Middle frontal gyrus (tissue), 1 donor: ENCODE results near the gene BBS2.
A peak's percentile ranks its signal among the peaks of the same experiment; 100 is the strongest.
"Not testable (repeated sequence)": the region's sequence is repeated elsewhere in the genome, so short reads cannot be mapped to it uniquely, and the experiment has no call there.

Experiments used
- DNase-seq: peaks from one replicate; pipeline ENCODE4 v3.0.0-alpha.2; 2015; ENCODE audit warnings: low spot score; ENCODE audit errors: extremely low spot score

The BBS2 gene

DNA sequence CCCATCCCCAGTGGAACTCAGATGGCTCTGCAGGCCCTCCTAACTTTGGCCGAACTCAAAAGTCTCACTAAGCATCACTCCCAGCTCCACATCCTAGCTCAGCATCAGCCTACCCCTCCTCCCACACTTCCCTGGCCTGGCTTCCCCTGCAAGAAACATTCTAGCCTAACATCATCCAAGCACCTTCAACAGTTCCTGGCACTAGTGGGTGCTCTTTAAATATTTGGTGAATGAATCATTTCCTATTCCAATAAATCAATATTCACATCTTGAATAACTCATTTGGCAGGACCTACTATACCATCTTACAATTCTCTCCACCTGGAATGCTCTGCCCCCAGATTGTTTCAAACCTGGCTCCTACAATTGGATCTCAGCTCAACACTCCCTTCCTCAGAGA is 11.0 kb upstream of the BBS2 start:
- no peak for DNase-seq

DNA sequence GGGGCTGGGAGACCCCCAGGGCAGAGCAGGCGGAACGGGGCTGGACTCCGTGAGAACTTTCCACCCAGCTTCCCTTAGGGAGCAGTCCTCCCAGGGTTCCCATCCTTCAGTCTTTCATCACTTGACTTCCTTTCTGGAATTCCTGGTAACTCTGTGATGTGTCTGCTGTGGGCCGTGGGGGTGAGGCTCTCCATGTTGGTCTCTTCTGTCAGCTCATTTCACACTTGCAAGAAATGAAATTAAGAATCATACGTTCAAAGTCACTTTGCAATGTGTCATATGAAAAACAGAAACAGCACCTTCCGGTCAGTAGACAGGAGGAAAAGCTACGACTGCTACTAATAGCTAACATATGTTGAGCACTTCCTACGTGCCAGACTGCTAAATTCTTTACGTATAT is 5.4 kb upstream of the BBS2 start:
- DNase-seq, result no peak

DNA sequence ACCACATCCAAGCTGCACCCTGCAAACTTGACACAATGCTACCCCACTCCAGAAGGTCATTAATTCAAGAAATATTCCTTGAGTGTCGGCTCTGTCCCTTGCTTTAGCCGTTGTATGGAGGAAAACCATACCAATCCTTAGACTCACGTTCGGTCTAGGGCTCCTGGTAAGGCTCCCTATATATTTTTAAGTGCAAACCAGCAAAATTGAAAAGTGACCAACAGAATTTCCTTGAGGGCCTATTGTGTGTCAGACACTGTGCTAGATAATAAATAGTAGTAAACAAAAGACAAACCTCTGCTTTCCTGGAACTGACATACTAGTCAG is 390 bp upstream of the BBS2 start:
- DNase-seq, result no peak

- no peak for DNase-seq
Observed at GRCh38 chr16:56518425-56518824, 1.4 kb downstream of the BBS2 start.

GRCh38 chr16:56517206-56517605 is 2.6 kb downstream of the BBS2 start:
- no peak for DNase-seq

DNA sequence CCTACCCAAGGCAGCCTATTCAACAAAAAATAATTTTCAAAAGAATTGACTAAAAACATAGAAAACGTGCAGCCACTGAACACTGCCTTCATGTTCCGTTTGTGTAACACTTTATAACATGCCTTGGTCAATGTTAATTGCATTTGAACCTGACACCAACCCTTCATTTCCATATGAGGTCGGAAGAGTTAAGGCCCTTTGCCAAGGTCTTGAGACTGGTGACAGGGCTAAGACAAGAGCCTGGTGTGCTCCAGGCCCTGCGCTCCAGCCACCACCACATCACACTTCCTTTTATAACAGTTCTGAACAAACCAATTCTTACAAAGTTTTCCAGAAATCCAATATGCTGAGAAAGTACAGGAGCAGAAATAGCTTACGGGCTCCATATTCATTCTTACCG is 4.2 kb downstream of the BBS2 start:
- no peak for DNase-seq

DNA sequence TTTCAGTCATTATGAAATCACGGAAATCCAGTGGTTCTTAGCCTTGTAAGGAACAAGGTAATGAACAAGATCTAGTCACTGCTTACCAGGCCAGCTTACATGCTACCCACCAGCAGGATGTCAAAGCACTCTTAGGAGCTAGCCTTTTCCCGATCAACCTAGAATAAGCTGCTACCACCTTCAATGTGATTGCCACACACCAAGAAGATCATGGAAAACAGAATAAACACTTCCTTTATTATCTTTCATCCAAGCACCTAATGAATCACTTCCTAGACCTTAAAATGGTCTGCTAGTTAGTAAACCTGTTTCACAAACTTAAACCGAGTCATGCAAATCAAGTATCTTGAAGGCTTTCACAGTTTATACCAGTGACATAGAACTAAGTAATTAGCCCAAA is 5.0 kb downstream of the BBS2 start:
- DNase-seq, result no peak

- DNase-seq, result no peak
Observed at GRCh38 chr16:56513972-56514371, 5.9 kb downstream of the BBS2 start.

DNA sequence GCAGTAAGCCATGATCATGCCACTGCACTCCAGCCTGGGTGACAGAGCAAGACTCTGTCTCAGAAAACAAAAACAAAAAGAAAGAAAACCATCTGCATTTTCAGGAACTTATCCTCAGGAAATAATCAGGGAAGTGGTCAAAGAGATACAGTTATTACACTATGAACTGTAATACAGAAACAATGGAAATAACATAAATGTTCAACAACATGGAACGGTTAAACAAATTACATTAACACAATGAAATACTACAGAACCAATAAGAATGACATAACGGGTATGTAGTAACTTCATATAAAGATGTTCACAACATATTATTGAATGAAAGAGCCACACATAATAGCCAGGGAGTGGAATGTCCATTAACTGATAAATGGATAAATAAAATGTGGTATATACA is 6.7 kb downstream of the BBS2 start:
- DNase-seq, result no peak

DNA sequence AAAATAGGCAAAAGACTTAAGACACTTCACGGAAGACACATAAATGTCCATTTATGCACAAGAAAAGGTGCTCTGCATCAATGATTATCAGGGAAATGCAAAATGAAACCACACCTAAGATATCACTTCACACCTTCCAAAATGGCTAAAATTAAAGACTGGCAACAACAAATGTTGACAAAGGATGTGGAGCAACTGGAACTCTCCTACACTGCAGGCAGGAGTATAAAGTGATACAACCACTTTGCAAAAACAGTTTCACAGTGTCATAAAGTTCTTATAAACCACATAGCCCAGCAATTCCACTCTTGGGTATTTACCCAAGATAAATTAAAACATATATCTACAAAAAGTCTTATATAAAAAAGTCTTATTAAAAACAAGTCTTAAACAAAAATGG is 7.8 kb downstream of the BBS2 start:
- no peak for DNase-seq

GRCh38 chr16:56510544-56510943 is 9.3 kb downstream of the BBS2 start:
- no peak for DNase-seq

DNA sequence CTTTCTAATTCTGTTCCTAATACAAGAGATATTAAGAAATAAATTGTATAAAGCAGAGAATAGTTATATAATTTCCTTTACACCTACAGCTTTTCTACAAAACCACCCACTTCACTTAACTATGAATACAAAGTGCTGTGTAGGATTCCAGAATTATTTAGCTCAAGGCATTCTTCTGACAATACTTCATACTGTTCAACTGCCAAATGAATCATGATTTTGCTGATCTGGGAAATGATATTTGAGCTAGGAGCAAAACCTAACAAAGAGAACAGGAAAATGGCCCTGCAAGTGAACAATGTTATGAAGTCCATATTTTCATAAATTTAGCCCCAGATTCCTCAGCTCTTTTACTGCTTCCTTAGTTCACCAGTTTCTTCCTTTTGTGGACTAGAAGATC is 12.9 kb downstream of the BBS2 start:
- DNase-seq, result no peak

DNA sequence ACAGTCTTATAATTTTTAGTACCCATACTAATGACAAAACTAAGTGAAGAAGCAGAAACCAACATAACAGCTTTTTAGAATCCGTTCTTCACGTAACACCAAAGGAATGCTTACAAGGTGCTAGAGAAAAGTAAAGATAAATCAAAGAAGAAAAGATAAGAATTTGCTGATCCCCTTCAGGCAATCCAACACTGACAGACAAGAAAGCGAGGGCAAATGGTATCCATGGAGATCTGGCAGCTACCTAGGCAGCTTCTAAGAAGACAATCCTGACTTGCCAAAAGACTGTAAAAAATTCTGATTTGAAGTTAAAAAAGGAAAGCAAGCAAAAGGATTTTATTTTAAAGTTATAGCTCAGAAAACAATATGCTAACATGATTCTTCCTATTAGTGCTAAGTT is 14.6 kb downstream of the BBS2 start:
- DNase-seq, result no peak

DNA sequence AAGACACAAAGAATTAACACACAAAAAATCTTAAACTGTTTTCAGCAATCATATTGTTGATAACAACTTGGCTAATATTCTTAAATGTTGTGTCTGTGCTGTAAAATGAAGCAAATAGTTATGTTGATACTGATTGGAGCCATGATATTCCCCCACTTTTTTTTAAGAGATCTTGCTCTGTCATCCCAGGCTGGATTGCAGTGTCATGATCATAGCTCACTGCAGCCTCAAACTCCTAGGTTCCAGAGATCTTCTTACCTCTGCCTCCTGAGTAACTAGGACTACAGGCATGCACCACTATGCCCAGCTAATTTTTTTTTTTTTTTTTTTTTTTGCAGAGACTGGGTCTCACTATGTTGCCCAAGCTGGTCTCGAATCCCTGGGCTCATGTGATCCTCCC is 26.0 kb downstream of the BBS2 start:
- DNase-seq, result no peak

- no peak for DNase-seq
Observed at GRCh38 chr16:56493126-56493525, 26.7 kb downstream of the BBS2 start.

DNA sequence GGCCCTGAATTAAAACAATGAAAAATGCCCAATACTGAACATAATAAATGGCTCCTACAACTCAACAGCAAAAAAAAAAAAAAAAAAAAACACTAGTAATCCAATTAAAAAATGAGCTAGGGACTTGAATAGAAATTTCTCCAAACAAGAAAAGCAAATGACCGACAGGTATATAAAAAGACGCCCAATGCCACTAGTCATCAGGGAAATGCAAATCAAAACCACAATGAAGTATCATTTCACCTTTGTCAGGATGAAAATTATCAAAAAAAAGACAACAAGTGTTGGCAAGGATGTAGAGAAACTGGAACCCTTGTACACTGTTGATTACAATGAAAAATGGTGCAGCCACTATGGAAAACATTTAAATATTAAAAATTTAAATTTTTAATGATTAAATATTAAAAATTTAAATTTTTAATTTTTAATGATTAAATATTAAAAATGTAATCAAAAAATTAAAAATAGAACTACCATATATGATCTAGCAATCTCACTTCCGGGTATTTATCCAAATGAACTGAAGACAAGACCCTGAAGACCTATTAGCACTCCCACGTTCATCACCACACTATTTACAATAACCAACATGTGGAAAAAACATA is 28.1 kb downstream of the BBS2 start:
- DNase-seq, result no peak

DNA sequence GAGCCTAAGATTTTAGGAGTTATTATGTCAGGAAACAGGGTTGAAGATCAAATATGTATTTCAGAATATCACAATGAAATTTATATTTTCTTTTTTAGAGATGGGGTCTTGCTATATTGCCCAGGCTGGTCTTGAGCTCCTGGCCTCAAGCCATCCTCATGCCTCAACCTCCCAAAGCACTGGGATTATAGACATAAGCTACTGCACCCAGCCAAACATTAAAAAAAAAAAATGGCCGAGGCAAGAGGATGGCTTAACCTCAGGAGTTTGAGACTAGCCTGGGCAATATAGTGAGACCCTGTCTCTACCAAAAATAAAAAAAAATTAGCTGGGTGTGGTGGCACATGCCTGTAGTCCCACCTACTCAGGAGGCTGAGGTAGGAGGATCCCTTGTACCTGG is 31.0 kb downstream of the BBS2 start:
- DNase-seq, result not testable (repeated sequence)

- DNase-seq, result peak; percentile 24
Observed at GRCh38 chr16:56488035-56488434, 31.8 kb downstream of the BBS2 start.

DNA sequence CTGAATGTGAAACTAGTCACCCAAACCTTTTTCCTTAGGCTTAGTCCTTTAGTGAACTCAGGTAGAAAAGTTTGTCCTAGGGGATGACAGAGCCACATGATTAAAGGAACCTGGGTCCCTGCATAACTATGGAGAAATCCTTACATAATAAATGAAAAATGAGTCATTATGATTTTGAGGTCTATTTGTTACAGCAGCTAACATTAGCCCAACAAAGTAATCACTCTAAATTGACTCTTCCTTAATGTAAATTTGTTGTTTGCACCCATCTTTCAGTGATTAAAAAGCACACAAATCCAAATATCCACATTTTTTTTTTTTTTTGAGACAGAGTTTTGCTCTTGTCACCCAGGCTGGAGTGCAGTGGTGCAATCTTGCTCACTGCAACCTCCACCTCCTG is 36.4 kb downstream of the BBS2 start:
- DNase-seq, result no peak

DNA sequence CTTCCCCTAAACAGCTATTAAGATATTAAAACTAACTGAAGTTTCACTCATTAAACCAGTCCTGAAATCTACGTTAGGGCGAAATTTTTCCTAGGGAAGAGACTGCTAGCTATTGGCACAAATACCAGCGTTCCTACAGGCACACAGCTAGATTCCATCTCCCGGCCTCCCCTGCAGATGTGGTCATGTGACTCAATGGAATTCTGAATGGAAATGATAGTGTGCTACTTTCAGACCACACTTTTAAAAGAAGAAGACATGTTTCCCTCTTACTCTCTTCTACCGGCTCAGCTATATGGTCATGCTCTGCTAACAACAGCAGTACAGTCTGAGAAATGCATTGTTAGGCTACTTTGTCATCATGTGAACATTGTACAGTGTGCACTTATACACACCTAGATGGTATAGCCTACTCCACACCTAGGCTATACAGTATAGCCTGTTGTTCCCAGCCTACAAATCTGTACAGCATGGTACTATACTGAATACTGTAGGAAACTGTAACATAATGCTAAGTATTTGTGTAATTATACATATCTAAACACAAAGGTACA is 37.1 kb downstream of the BBS2 start:
- DNase-seq, result no peak

DNA sequence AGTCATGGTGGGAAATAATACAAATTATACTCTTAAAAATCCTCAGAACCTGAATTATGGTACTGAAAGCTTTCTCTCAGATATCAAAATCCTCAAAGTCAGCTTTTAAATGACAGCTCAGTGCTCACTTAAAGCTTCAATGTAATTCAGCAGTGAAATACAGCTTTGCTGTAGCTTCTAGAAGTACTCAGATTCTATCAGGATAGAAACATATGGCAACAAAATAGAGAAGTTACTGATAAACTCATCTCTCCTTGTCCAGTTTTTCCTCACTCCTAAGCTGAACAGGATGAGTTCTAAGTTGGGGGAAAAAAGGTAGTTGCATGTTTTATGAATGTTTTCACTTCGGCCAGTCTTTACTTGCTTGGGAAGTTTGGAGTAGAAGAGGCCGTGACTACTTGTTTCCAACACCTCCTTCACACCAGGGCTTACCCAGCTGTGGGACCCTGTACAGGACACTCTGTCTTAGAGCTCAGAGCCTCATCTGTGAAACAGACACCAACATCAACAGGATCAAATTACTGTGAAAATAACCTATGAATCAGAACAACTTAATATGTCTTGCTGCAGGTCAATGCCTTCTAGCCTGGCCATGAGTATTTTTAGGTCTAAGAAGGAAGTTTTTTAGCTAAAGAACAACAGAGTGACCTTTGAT is 38.2 kb downstream of the BBS2 start:
- DNase-seq, result no peak

- peak; percentile 19 for DNase-seq
Observed at GRCh38 chr16:56480776-56481467, 38.9 kb downstream of the BBS2 start.

DNA sequence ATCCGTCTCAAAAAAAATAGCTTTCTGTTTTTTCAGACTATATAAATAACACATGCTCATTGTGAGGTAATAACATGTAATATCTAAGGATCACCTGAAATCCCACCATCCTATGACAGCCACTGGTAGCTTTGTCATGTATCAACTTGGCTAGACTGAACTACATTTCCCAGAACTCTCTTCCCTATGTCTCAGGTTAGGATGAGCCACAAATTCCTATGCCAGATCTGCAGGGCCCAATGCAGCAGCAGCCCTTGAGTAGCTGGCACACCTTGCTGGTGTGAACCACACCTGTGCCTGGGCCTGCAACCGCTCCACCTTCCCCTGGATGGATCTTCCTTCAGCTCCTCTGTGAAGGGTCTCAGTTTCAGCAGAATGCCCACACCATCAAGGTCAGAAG is 40.4 kb downstream of the BBS2 start:
- DNase-seq, result no peak
